Gastroesophageal sphincter (tissue), 4 donors: ENCODE measurements around the gene TP63. TPM values are rescaled to one million over a fixed set of nuclear protein-coding genes. Genes with fewer than 3 reads are reported as not detected.

ENCODE experiments used
- ATAC-seq: fragments of 150-250 bp; one replicate; pipeline ENCODE4 v1.9.1; 2016; ENCODE audit warnings: mild to moderate bottlenecking, moderate library complexity
- H3K27ac ChIP-seq, 4 donors: fragments of 200-600 bp; sonication (generic) in 3 of 4; 1 replicate in 3 of 4; 2 replicates in 1 of 4; pipeline ENCODE4 v1.5.1; 2016 to 2019
- H3K27me3 ChIP-seq: fragments of 200-600 bp; sonication (generic); one replicate; pipeline ENCODE4 v1.5.1; 2019
- H3K36me3 ChIP-seq, 2 donors: fragments of 200-600 bp; sonication (generic); one replicate each; pipeline ENCODE4 v1.5.1; 2019; ENCODE audit warnings: control low read depth in 1 of 2
- H3K4me1 ChIP-seq, 3 donors: fragments of 200-600 bp; sonication (generic); 1 replicate in 2 of 3; 2 replicates in 1 of 3; pipeline ENCODE4 v1.5.1; 2016 to 2019; ENCODE audit warnings: control low read depth in 2 of 3
- H3K4me3 ChIP-seq, 2 donors: fragments of 200-600 bp; sonication (generic); one replicate each; pipeline ENCODE4 v1.5.1; 2019; ENCODE audit warnings: mild to moderate bottlenecking in 1 of 2, moderate library complexity in 1 of 2
- H3K9me3 ChIP-seq, 3 donors: fragments of 200-600 bp; sonication (generic); one replicate each; pipeline ENCODE4 v1.5.1; 2017 to 2019; ENCODE audit warnings: control low read depth in 2 of 3
- CTCF ChIP-seq, 4 experiments: fragments of 200-600 bp in 2 of 4; fragments of 450-650 bp in 2 of 4; sonication (generic) in 1 of 4; IDR thresholded peaks; one replicate each; pipeline ENCODE4 v1.5.1; 2017 to 2019; ENCODE audit warnings: antibody characterized with exemption in 4 of 4, mild to moderate bottlenecking in 2 of 4, moderate library complexity in 2 of 4
- EP300 ChIP-seq: sonication (generic); formaldehyde crosslinking; IDR thresholded peaks from one replicate; pipeline ENCODE4 v1.6.1; 2017; ENCODE audit warnings: antibody characterized with exemption, mild to moderate bottlenecking
- POLR2A ChIP-seq, 2 donors: fragments of 450-650 bp; IDR thresholded peaks; one replicate each; pipeline ENCODE4 v1.6.1; 2017; ENCODE audit warnings: antibody characterized with exemption in 2 of 2, mild to moderate bottlenecking in 2 of 2, moderate library complexity in 1 of 2
- POLR2AphosphoS5 ChIP-seq: sonication (generic); formaldehyde crosslinking; IDR thresholded peaks from one replicate; pipeline ENCODE4 v1.6.1; 2017; ENCODE audit warnings: antibody characterized with exemption
- WGBS, 2 donors: methylation state at CpG; one replicate each; pipeline ENCODE4 v1.1.5; 2018; ENCODE audit warnings: low coverage in 1 of 2; 5-methylcytosine and 5-hydroxymethylcytosine counted together
- total RNA-seq, 4 donors: library from RNA; depleted of rRNA; stranded (reverse); fragments of >200 nt; gene quantifications; one replicate each; pipeline ENCODE4 v1.1.0, GENCODE V29; 2016

Gene TP63
- total RNA-seq, 4 donors from 2014 or later: 0.13 to 7.4 (median 3.4) TPM; not detected in 1

GRCh38 chr3:189909139-189909538 lies 277.9 kb downstream of the TP63 start:
- H3K27me3 ChIP-seq: no peaks in the 10 kb centered on the region
- H3K36me3 ChIP-seq: no peaks in the 10 kb centered on the region
- TF ChIP-seq EP300 (no peak), POLR2A (IDR thresholded peaks at IDR 0.05) (no peak), POLR2AphosphoS5 (no peak), CTCF (IDR thresholded peaks at IDR 0.05) (no peak)
- 82 to 88% methylated on average over 3 of the region's 3 CpGs for WGBS, 2 donors
- no peaks in the 10 kb centered on the region for H3K9me3 ChIP-seq
- no peaks in the 10 kb centered on the region for H3K4me1 ChIP-seq
- H3K4me3 ChIP-seq: no peak overlapping the region
- ATAC-seq: no peak
- H3K27ac ChIP-seq: no peak overlapping the region

- Histone ChIP-seq H3K27ac (no peak overlapping the region), H3K36me3 (no peaks in the 10 kb centered on the region), H3K27me3 (no peaks in the 10 kb centered on the region), H3K4me1 (no peaks in the 10 kb centered on the region), H3K4me3 (no peak overlapping the region), H3K9me3 (no peaks in the 10 kb centered on the region)
- TF ChIP-seq CTCF (IDR thresholded peaks at IDR 0.05): no peak
- TF ChIP-seq POLR2A (IDR thresholded peaks at IDR 0.05): no peak
- no peak for TF ChIP-seq EP300
- no peak for TF ChIP-seq POLR2AphosphoS5
- 87 to 100% methylated on average over 2 of the region's 2 CpGs for WGBS, 2 donors
- ATAC-seq: no peak
These were observed 278.4 kb downstream of the TP63 start for GRCh38 chr3:189909573-189909972.

GRCh38 chr3:189911001-189911400 lies 279.8 kb downstream of the TP63 start:
- no peak for TF ChIP-seq POLR2AphosphoS5
- no peak for TF ChIP-seq EP300
- TF ChIP-seq POLR2A (IDR thresholded peaks at IDR 0.05): no peak
- no peak for TF ChIP-seq CTCF (IDR thresholded peaks at IDR 0.05)
- no peaks in the 10 kb centered on the region for H3K36me3 ChIP-seq
- ATAC-seq: no peak
- WGBS, 2 donors: 58 to 60% methylated on average over 1 of the region's 1 CpG
- H3K27me3 ChIP-seq: no peaks in the 10 kb centered on the region
- no peaks in the 10 kb centered on the region for H3K9me3 ChIP-seq
- H3K27ac ChIP-seq: no peak overlapping the region
- no peak overlapping the region for H3K4me3 ChIP-seq
- H3K4me1 ChIP-seq: no peaks in the 10 kb centered on the region

GRCh38 chr3:189914799-189915198 lies 283.6 kb downstream of the TP63 start:
- no peak for ATAC-seq
- no peaks in the 10 kb centered on the region for H3K27me3 ChIP-seq
- no peaks in the 10 kb centered on the region for H3K4me1 ChIP-seq
- no peaks in the 10 kb centered on the region for H3K9me3 ChIP-seq
- TF ChIP-seq POLR2AphosphoS5: no peak
- TF ChIP-seq CTCF (IDR thresholded peaks at IDR 0.05): no peak
- TF ChIP-seq EP300: no peak
- TF ChIP-seq POLR2A (IDR thresholded peaks at IDR 0.05): no peak
- no peak overlapping the region for H3K27ac ChIP-seq
- WGBS, 2 donors: 69 to 72% methylated on average over 3 of the region's 3 CpGs
- no peaks in the 10 kb centered on the region for H3K36me3 ChIP-seq
- H3K4me3 ChIP-seq: no peak overlapping the region

GRCh38 chr3:189921770-189922169 lies 290.6 kb downstream of the TP63 start:
- peaks cover 0 to 5% (median 0%) of the 10 kb centered on the region in 3 donors for H3K9me3 ChIP-seq
- no peaks in the 10 kb centered on the region for H3K27me3 ChIP-seq

More at GRCh38 chr3:189921770-189922169, 290.6 kb downstream of the TP63 start:
- H3K36me3 ChIP-seq: no peaks in the 10 kb centered on the region
- H3K4me1 ChIP-seq: no peaks in the 10 kb centered on the region
- TF ChIP-seq CTCF (IDR thresholded peaks at IDR 0.05) (no peak), POLR2AphosphoS5 (no peak), EP300 (no peak), POLR2A (IDR thresholded peaks at IDR 0.05) (no peak)
- no peak overlapping the region for H3K27ac ChIP-seq
- no peak overlapping the region for H3K4me3 ChIP-seq
- ATAC-seq: no peak
